Breast epithelium (tissue), 3 donors: Measurements from ENCODE around the gene FCSK.

Experiments
- POLR2A ChIP-seq: fragments of 450-650 bp; IDR thresholded peaks from one replicate; pipeline ENCODE4 v1.6.1; 2016; ENCODE audit warnings: antibody characterized with exemption, mild to moderate bottlenecking, moderate library complexity
- POLR2AphosphoS5 ChIP-seq, 3 donors: sonication (generic); formaldehyde crosslinking; IDR thresholded peaks; one replicate each; pipeline ENCODE4 v1.6.1; 2017; ENCODE audit warnings: antibody characterized with exemption in 3 of 3
- TF ChIP-seq, protein P1 (sequence below), 3 donors: fragments of 450-650 bp; IDR thresholded peaks; one replicate each; pipeline ENCODE4 v1.5.1; 2016 to 2017; ENCODE audit warnings: antibody characterized with exemption in 3 of 3, mild to moderate bottlenecking in 3 of 3, moderate library complexity in 3 of 3

DNA sequence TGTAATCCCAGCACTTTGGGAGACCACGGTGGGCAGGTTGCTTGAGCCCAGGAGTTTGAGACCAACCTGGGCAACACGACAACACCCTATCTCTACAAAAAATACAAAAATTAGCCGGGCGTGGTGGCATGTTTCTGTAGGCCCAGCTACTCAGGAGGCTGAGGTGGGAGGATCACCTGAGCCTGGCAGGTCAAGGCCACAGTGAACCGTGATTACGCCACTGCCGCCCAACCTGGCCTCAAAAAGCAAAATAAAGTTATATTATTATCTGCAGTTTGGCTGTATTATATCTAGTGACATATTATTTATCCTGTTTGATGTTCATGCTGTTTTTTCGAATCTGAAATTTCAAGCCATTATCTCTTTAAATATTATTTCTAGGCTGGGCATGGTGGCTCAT, 42.0 kb upstream of the FCSK start:
- TF ChIP-seq POLR2A (no peak), POLR2AphosphoS5 (IDR thresholded peaks at IDR 0.05) (no peak)
- TF ChIP-seq, protein P1, sequence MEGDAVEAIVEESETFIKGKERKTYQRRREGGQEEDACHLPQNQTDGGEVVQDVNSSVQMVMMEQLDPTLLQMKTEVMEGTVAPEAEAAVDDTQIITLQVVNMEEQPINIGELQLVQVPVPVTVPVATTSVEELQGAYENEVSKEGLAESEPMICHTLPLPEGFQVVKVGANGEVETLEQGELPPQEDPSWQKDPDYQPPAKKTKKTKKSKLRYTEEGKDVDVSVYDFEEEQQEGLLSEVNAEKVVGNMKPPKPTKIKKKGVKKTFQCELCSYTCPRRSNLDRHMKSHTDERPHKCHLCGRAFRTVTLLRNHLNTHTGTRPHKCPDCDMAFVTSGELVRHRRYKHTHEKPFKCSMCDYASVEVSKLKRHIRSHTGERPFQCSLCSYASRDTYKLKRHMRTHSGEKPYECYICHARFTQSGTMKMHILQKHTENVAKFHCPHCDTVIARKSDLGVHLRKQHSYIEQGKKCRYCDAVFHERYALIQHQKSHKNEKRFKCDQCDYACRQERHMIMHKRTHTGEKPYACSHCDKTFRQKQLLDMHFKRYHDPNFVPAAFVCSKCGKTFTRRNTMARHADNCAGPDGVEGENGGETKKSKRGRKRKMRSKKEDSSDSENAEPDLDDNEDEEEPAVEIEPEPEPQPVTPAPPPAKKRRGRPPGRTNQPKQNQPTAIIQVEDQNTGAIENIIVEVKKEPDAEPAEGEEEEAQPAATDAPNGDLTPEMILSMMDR (IDR thresholded peaks at IDR 0.05), result no peak
